GM12891 (cell line): ENCODE data around the gene IREB2.

ENCODE experiments used
- POLR2A ChIP-seq: IDR thresholded peaks from 2 replicates; pipeline ENCODE4 v1.6.1; 2011; ENCODE audit warnings: low read depth, low read length, control low read depth
- POLR2AphosphoS5 ChIP-seq: IDR thresholded peaks from 2 replicates; pipeline ENCODE4 v1.6.1; 2011; ENCODE audit warnings: low read depth, low read length, control low read depth
- SPI1 ChIP-seq: IDR thresholded peaks from 2 replicates; pipeline ENCODE4 v1.6.1; 2011; ENCODE audit warnings: low read depth, low read length, control low read depth
- TAF1 ChIP-seq: IDR thresholded peaks from 2 replicates; pipeline ENCODE4 v1.6.1; 2011; ENCODE audit warnings: low read depth, low read length, control low read depth

DNA sequence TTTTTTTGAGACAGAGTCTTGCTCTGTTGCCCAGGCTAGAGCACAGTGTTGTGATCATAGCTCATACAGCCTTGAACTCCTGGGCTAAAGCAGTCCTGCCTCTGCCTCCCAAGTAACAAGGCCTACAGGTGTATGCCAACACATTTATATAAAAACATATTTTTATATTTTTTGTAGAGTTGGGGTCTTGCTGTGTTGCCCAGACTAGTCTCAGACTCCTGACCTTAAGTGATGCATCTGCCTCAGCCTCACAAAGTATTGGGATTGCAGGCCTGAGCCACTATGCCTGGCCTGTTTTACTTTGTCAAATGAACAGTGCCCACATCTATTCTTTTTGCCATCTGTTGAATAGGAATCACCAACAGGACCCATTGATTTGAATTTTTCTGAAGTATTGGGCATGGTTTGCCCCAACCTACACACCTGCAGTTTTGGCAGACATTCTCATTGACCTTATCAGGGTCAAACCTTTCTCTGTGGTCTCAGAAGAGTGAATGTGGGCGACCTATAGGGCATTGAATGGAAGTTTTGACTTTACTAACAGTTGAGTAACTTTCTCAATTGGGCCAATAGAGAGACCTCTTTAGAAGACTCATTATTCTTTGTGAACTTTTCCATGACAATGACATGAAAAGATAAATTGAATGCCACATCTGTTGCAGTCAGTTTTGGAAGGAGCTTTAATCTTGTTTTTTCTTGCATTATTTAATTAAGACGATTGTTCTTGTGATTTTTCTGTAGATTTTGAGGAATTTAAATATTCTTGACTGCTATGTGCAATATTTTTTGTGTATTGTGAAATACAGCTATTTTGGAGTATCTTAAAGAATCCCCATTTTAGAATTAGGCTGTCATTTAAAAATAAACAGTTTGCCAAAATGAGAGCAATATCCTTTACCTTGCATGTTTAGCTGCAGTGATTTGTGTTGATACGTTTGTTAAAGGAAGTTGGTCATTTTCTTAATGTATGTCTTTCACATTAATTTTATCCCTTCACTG lies 2.7 kb downstream of the IREB2 start:
- TF ChIP-seq POLR2A (no peak), POLR2AphosphoS5 (no peak), TAF1 (no peak), SPI1 (no peak)
